EH (cell line): Measurements from ENCODE around the gene FAM149B1.
A peak's percentile ranks its signal among the peaks of the same experiment; 100 is the strongest.

ENCODE experiments used
- DNase-seq: peaks from one replicate; pipeline ENCODE4 v3.0.0-alpha.2; 2015; ENCODE audit warnings: low read depth

Gene FAM149B1

GRCh38 chr10:73174148-73174925, 6.4 kb downstream of the FAM149B1 start:
- DNase-seq: no peak

GRCh38 chr10:73182568-73182967, 14.6 kb downstream of the FAM149B1 start:
- DNase-seq: peak; percentile 81

GRCh38 chr10:73183667-73184281, 15.9 kb downstream of the FAM149B1 start:
- DNase-seq: peak; percentile 76

- DNase-seq: no peak
Observed at GRCh38 chr10:73186266-73186665, 18.3 kb downstream of the FAM149B1 start.

GRCh38 chr10:73190188-73190587, 22.3 kb downstream of the FAM149B1 start:
- no peak for DNase-seq

GRCh38 chr10:73205081-73205480, 37.2 kb downstream of the FAM149B1 start:
- DNase-seq: no peak

GRCh38 chr10:73205890-73206289, 38.0 kb downstream of the FAM149B1 start:
- DNase-seq: no peak

- no peak for DNase-seq
Observed at GRCh38 chr10:73206385-73206784, 38.5 kb downstream of the FAM149B1 start.

GRCh38 chr10:73207883-73208282, 40.0 kb downstream of the FAM149B1 start:
- no peak for DNase-seq

- peak; percentile 78 for DNase-seq
Observed at GRCh38 chr10:73209705-73210104, 41.8 kb downstream of the FAM149B1 start.

GRCh38 chr10:73210395-73211105, 42.6 kb downstream of the FAM149B1 start:
- no peak for DNase-seq

- no peak for DNase-seq
Observed at GRCh38 chr10:73211106-73211811, 43.3 kb downstream of the FAM149B1 start.

GRCh38 chr10:73215749-73216148, 47.8 kb downstream of the FAM149B1 start:
- DNase-seq: no peak

GRCh38 chr10:73217628-73218027, 49.7 kb downstream of the FAM149B1 start:
- no peak for DNase-seq

- DNase-seq: peak; percentile 38
Observed at GRCh38 chr10:73218431-73219191, 50.7 kb downstream of the FAM149B1 start.

- no peak for DNase-seq
Observed at GRCh38 chr10:73219384-73219783, 51.5 kb downstream of the FAM149B1 start.

GRCh38 chr10:73220989-73221388, 53.1 kb downstream of the FAM149B1 start:
- no peak for DNase-seq

GRCh38 chr10:73225518-73225917, 57.6 kb downstream of the FAM149B1 start:
- peak; percentile 23 for DNase-seq

- DNase-seq: no peak
Observed at GRCh38 chr10:73226663-73227062, 58.7 kb downstream of the FAM149B1 start.

- no peak for DNase-seq
Observed at GRCh38 chr10:73228247-73228646, 60.3 kb downstream of the FAM149B1 start.

GRCh38 chr10:73229567-73229966, 61.6 kb downstream of the FAM149B1 start:
- no peak for DNase-seq

- no peak for DNase-seq
Observed at GRCh38 chr10:73232887-73233286, 65.0 kb downstream of the FAM149B1 start.
